G401.6 (cell line): Measurements from ENCODE around the gene SLIT1.

Source experiments
- FAIRE-seq: peaks from 2 replicates; lab custom pipeline; 2012; peaks lifted over from hg19 to GRCh38; lab: Jason Lieb, UNC

Gene SLIT1

GRCh38 chr10:97169911-97170693 lies 15.7 kb downstream of the SLIT1 start:
- no peak for FAIRE-seq

GRCh38 chr10:97169063-97169462 lies 16.7 kb downstream of the SLIT1 start:
- FAIRE-seq: no peak

- FAIRE-seq: no peak
Observed at GRCh38 chr10:97168645-97169044, 17.1 kb downstream of the SLIT1 start.

- FAIRE-seq: no peak
Observed at GRCh38 chr10:97165499-97165898, 20.3 kb downstream of the SLIT1 start.

GRCh38 chr10:97163781-97164501 lies 21.8 kb downstream of the SLIT1 start:
- no peak for FAIRE-seq

- FAIRE-seq: no peak
Observed at GRCh38 chr10:97163181-97163580, 22.6 kb downstream of the SLIT1 start.

GRCh38 chr10:97159646-97160305 lies 26.0 kb downstream of the SLIT1 start:
- no peak for FAIRE-seq

- FAIRE-seq: no peak
Observed at GRCh38 chr10:97157578-97158095, 28.1 kb downstream of the SLIT1 start.

- no peak for FAIRE-seq
Observed at GRCh38 chr10:97154781-97155180, 31.0 kb downstream of the SLIT1 start.

- FAIRE-seq: no peak
Observed at GRCh38 chr10:97154162-97154561, 31.6 kb downstream of the SLIT1 start.

- no peak for FAIRE-seq
Observed at GRCh38 chr10:97153270-97153850, 32.4 kb downstream of the SLIT1 start.

- no peak for FAIRE-seq
Observed at GRCh38 chr10:97151307-97151914, 34.3 kb downstream of the SLIT1 start.

- no peak for FAIRE-seq
Observed at GRCh38 chr10:97150616-97151015, 35.1 kb downstream of the SLIT1 start.

GRCh38 chr10:97150013-97150595 lies 35.7 kb downstream of the SLIT1 start:
- FAIRE-seq: no peak

- no peak for FAIRE-seq
Observed at GRCh38 chr10:97149079-97149531, 36.7 kb downstream of the SLIT1 start.

- no peak for FAIRE-seq
Observed at GRCh38 chr10:97144297-97144696, 41.5 kb downstream of the SLIT1 start.

- FAIRE-seq: no peak
Observed at GRCh38 chr10:97142834-97143233, 42.9 kb downstream of the SLIT1 start.

GRCh38 chr10:97140902-97141745 lies 44.6 kb downstream of the SLIT1 start:
- FAIRE-seq: no peak

- FAIRE-seq: no peak
Observed at GRCh38 chr10:97140049-97140846, 45.5 kb downstream of the SLIT1 start.

GRCh38 chr10:97139651-97140048 lies 46.1 kb downstream of the SLIT1 start:
- no peak for FAIRE-seq
